ENCODE data around the gene FGD3. TPM values are rescaled to one million over a fixed set of nuclear protein-coding genes. Genes with fewer than 3 reads are reported as not detected.

Gene FGD3
- total RNA-seq, 3 donors from 2014 or later: 10.2 to 18.0 (median 10.4) TPM

- intact Hi-C loops (cut with DNase I; ENCODE audit: low total_unique reads): no loop called here
- Histone ChIP-seq H3K27ac (no peak overlapping the region), H3K36me3 (no peaks in the 10 kb centered on the region), H3K4me3 (no peak overlapping the region), H3K27me3 (no peaks in the 10 kb centered on the region), H3K4me1 (peaks cover 0 to 1% of the 10 kb centered on the region in 2 donors), H3K9me3 (no peaks in the 10 kb centered on the region)
- TF ChIP-seq POLR2AphosphoS5 (IDR thresholded peaks at IDR 0.05) (no peak), CTCF (IDR thresholded peaks at IDR 0.05) (no peak), POLR2A (IDR thresholded peaks at IDR 0.05) (no peak)
- no peak for DNase-seq (ENCODE audit: low spot score in 2 of 2)
Measured at GRCh38 chr9:93053781-93054331, 106.5 kb downstream of the FGD3 start.

- TF ChIP-seq CTCF (IDR thresholded peaks at IDR 0.05) (no peak), POLR2AphosphoS5 (IDR thresholded peaks at IDR 0.05) (no peak), POLR2A (IDR thresholded peaks at IDR 0.05) (no peak)
- Histone ChIP-seq H3K9me3 (no peaks in the 10 kb centered on the region), H3K4me3 (no peak overlapping the region), H3K27me3 (no peaks in the 10 kb centered on the region), H3K27ac (no peak overlapping the region), H3K36me3 (no peaks in the 10 kb centered on the region), H3K4me1 (peaks cover 0 to 5% of the 10 kb centered on the region in 2 donors)
- intact Hi-C loops (cut with DNase I; ENCODE audit: low total_unique reads): no loop called here
- DNase-seq (ENCODE audit: low spot score in 2 of 2): no peak
Measured at GRCh38 chr9:93054758-93055704, 107.7 kb downstream of the FGD3 start.

- peaks cover 4 to 5% of the 10 kb centered on the region in 2 donors for H3K4me1 ChIP-seq
- no peak for DNase-seq (ENCODE audit: low spot score in 2 of 2)
- H3K27me3 ChIP-seq: no peaks in the 10 kb centered on the region
- H3K36me3 ChIP-seq: no peaks in the 10 kb centered on the region
- TF ChIP-seq POLR2A (IDR thresholded peaks at IDR 0.05) (no peak), POLR2AphosphoS5 (IDR thresholded peaks at IDR 0.05) (no peak), CTCF (IDR thresholded peaks at IDR 0.05) (no peak)
- no peak overlapping the region for H3K4me3 ChIP-seq
- intact Hi-C loops (cut with DNase I; ENCODE audit: low total_unique reads): no loop called here
- H3K27ac ChIP-seq: peak overlapping the region in 1 of 2 donors; percentile 62
- H3K9me3 ChIP-seq: no peaks in the 10 kb centered on the region
Measured at GRCh38 chr9:93057042-93057702, 109.8 kb downstream of the FGD3 start.

- Histone ChIP-seq H3K4me3 (peak overlapping the region in 2 of 3 donors; percentile 60 to 83), H3K27me3 (no peaks in the 10 kb centered on the region), H3K36me3 (no peaks in the 10 kb centered on the region), H3K27ac (peak overlapping the region; percentile 26 to 62), H3K9me3 (no peaks in the 10 kb centered on the region), H3K4me1 (peaks cover 4 to 5% of the 10 kb centered on the region in 2 donors)
- intact Hi-C loops (cut with DNase I; ENCODE audit: low total_unique reads): no loop called here
- no peak for DNase-seq (ENCODE audit: low spot score in 2 of 2)
- no peak for TF ChIP-seq CTCF (IDR thresholded peaks at IDR 0.05)
- no peak for TF ChIP-seq POLR2AphosphoS5 (IDR thresholded peaks at IDR 0.05)
- no peak for TF ChIP-seq POLR2A (IDR thresholded peaks at IDR 0.05)
Measured at GRCh38 chr9:93057703-93058354, 110.5 kb downstream of the FGD3 start.
